Measurements from ENCODE around the gene KCNAB2.

- no peak for TF ChIP-seq EZH2phosphoT487 (IDR thresholded peaks at IDR 0.05; ENCODE audit: borderline replicate concordance, low read length)
- no peak for TF ChIP-seq CTCF (IDR thresholded peaks at IDR 0.05; ENCODE audit: low read depth, low read length, poor library complexity, severe bottlenecking)
These were observed 47.4 kb downstream of the KCNAB2 start for GRCh38 chr1:6093071-6093470.
